MCF 10A (cell line): ENCODE results near the gene TM4SF20. TPM values are rescaled to one million over a fixed set of nuclear protein-coding genes. Genes with fewer than 3 reads are reported as not detected.

Source experiments
- BruUV-seq: library from RNA; stranded (reverse); fragments of 400-500 nt; replicated peaks from 2 replicates; lab custom pipeline; 2021; lab: Mats Ljungman, UMichigan
- CTCF ChIA-PET: fragments of 300-600 bp; sonication (Branson Sonifier 250); formaldehyde crosslinking; extraction: SDS; loops from one replicate; lab custom pipeline; 2021; ENCODE audit warnings: antibody characterized with exemption, inconsistent platforms; lab: Yijun Ruan, JAX
- POLR2A ChIA-PET: fragments of 300-600, 350-650 bp; sonication (Branson Sonifier 250); formaldehyde crosslinking; extraction: SDS; loops from one replicate; lab custom pipeline; 2020; ENCODE audit warnings: antibody characterized with exemption, inconsistent platforms; lab: Yijun Ruan, JAX
- DNase-seq: peaks from one replicate; pipeline ENCODE4 v3.0.0-alpha.2; 2018; ENCODE audit not compliant: unreplicated experiment
- H3K27ac Mint-ChIP-seq: one replicate; pipeline ENCODE4 v1.8.0; 2022; ENCODE audit warnings: mild to moderate bottlenecking, low read depth, mixed read lengths; ENCODE audit not compliant: unreplicated experiment
- H3K27me3 Mint-ChIP-seq: one replicate; pipeline ENCODE4 v1.8.0; 2022; ENCODE audit warnings: mixed read lengths; ENCODE audit not compliant: insufficient read depth, unreplicated experiment
- H3K36me3 Mint-ChIP-seq: one replicate; pipeline ENCODE4 v1.8.0; 2022; ENCODE audit warnings: mild to moderate bottlenecking, moderate library complexity, mixed read lengths; ENCODE audit not compliant: insufficient read depth, unreplicated experiment
- H3K4me1 Mint-ChIP-seq: one replicate; pipeline ENCODE4 v1.8.0; 2022; ENCODE audit warnings: mixed read lengths; ENCODE audit not compliant: insufficient read depth, unreplicated experiment
- H3K4me3 Mint-ChIP-seq: one replicate; pipeline ENCODE4 v1.8.0; 2022; ENCODE audit warnings: mild to moderate bottlenecking, moderate library complexity, mixed read lengths; ENCODE audit not compliant: unreplicated experiment
- H3K9me3 Mint-ChIP-seq: one replicate; pipeline ENCODE4 v1.8.0; 2022; ENCODE audit warnings: mixed read lengths; ENCODE audit not compliant: unreplicated experiment
- intact Hi-C: fragments of 100-400 bp; cut with micrococcal nuclease; formaldehyde crosslinking; loops from 2 replicates; pipeline ENCODE4 v1.14.1; 2022
- total RNA-seq: library from RNA; stranded (reverse); gene quantifications from 2 replicates; pipeline ENCODE4 v1.2.3, GENCODE V29; 2022
- TF ChIP-seq, protein P1 (sequence below): fragments of 200-600 bp; IDR thresholded peaks from one replicate; pipeline ENCODE4 v1.8.0; 2022; ENCODE audit warnings: antibody characterized with exemption, mild to moderate bottlenecking; ENCODE audit not compliant: unreplicated experiment

TM4SF20 gene
- total RNA-seq, 1 experiment from 2014 or later = not detected

DNA sequence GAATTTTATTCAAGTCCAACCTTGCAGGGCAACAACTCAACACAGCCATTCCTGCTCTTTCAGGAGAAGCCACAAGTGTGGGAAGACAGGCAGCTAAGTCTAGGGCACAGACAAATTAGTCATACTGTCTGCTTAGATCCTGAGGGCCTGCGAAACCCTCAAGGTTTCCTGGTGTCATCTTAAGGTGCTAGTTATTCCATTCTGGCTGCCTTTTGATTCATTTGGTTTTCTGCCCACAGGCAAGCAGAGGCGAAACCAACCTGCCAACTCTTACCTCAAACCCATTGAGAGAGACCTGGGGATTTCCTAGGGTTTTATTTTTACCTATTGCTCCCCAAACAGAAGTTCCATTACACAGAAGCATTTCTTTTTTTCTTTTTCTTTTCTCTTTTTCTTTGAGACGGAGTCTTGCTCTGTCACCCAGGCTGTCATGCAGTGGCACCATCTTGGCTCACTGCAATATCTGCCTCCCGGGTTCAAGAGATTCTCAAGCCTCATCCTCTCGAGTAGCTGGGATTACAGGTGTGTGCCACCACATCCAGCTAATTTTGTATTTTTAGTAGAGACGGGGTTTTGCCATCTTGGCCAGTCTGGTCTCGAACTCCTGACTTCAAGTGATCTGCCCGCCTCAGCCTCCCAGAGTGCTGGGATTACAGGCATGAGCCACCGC is 32.3 kb upstream of the TM4SF20 start:
- POLR2A ChIA-PET = interaction anchor here (0.7 to 1.4 kb wide), 4 partner anchors 37 to 109 kb away, joined by 3 to 4 read pairs (median 3); no protein-coding TSS in a partner anchor
- H3K9me3 Mint-ChIP-seq = no peaks in the 10 kb centered on the region

DNA sequence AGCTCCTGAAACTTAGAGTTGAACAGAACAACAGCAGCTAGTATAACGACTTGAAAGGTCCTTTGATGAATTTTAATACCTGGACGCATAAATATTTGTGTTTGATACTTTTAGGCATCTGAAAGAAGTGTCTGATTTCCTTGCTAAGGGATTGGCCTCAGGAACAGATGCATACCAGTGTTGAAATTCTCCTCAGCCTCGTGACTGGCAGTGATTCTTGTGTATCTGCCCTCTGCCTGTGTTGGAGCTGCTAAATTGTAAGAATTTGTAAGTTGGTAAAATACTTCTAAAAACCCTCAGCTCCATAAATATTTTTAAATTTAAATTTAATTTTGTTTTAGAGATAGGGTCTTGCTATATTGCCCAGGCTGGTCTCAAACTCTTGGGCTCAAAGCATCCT is 31.1 kb upstream of the TM4SF20 start:
- peak; percentile 50 for DNase-seq
- Mint-ChIP-seq H3K36me3 (no peaks in the 10 kb centered on the region), H3K9me3 (no peaks in the 10 kb centered on the region), H3K27ac (no peak overlapping the region), H3K4me3 (no peak overlapping the region), H3K4me1 (peaks cover 62% of the 10 kb centered on the region), H3K27me3 (no peaks in the 10 kb centered on the region)
- ChIA-PET POLR2A (interaction anchor here (1.0 to 1.4 kb wide), 3 partner anchors 55 to 110 kb away, joined by 3 to 5 read pairs (median 3); no protein-coding TSS in a partner anchor), CTCF (interaction anchor here (0.6 to 1.5 kb wide), 7 partner anchors 9 to 1866 kb away, joined by 3 to 7 read pairs (median 3); partner anchors contain the start of gene AGFG1)
- no TSS peak for BruUV-seq
- intact Hi-C loops = no loop called here
- TF ChIP-seq, protein P1, sequence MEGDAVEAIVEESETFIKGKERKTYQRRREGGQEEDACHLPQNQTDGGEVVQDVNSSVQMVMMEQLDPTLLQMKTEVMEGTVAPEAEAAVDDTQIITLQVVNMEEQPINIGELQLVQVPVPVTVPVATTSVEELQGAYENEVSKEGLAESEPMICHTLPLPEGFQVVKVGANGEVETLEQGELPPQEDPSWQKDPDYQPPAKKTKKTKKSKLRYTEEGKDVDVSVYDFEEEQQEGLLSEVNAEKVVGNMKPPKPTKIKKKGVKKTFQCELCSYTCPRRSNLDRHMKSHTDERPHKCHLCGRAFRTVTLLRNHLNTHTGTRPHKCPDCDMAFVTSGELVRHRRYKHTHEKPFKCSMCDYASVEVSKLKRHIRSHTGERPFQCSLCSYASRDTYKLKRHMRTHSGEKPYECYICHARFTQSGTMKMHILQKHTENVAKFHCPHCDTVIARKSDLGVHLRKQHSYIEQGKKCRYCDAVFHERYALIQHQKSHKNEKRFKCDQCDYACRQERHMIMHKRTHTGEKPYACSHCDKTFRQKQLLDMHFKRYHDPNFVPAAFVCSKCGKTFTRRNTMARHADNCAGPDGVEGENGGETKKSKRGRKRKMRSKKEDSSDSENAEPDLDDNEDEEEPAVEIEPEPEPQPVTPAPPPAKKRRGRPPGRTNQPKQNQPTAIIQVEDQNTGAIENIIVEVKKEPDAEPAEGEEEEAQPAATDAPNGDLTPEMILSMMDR = no peak

More for the DNA sequence above, 32.3 kb upstream of the TM4SF20 start:
- CTCF ChIA-PET = interaction anchor here (0.6 to 1.5 kb wide), 5 partner anchors 53 to 689 kb away, joined by 3 to 4 read pairs (median 4); no protein-coding TSS in a partner anchor
- H3K4me1 Mint-ChIP-seq = peaks cover 61% of the 10 kb centered on the region
- DNase-seq = peak; percentile 95
- H3K27ac Mint-ChIP-seq = peak overlapping the region; percentile 52
- BruUV-seq = no TSS peak
- TF ChIP-seq, protein P1 = no peak
- H3K4me3 Mint-ChIP-seq = no peak overlapping the region
- no peaks in the 10 kb centered on the region for H3K36me3 Mint-ChIP-seq
- no peaks in the 10 kb centered on the region for H3K27me3 Mint-ChIP-seq
- intact Hi-C loops = no loop called here

DNA sequence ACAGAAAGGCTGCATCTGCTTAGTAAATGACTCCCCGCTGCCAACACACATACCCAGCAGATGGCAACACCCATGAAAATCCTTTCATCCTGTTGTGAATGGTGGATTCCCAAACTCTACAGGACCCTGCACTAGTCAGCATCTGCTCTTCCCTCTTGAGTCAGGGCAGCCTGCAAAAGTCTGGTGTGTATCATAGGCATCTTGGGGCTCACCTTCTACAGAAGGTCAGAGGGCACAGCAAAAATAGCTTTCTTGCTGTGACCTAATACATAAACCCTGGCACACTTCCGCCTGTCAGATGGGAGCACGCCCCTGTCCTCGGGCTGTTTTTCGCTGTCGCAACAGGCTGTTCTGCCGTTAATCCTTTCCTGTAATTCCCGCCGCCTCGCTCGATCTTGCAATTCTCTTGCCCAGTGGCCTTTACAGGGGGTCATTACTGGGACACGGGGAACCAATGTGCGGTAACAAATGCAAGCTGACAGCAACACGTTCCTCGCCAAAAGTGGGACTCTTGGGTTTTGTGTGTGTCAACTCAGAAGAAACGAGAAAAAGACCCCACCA is 28.6 kb upstream of the TM4SF20 start:
- DNase-seq = peak; percentile 98
- H3K9me3 Mint-ChIP-seq = no peaks in the 10 kb centered on the region

More for the DNA sequence above, 28.6 kb upstream of the TM4SF20 start:
- TF ChIP-seq, protein P1 = no peak
- CTCF ChIA-PET = interaction anchor here (0.5 to 4.7 kb wide), 23 partner anchors 11 to 1418 kb away, joined by 3 to 49 read pairs (median 4); partner anchors contain the start of gene AGFG1
- no TSS peak for BruUV-seq
- Mint-ChIP-seq H3K4me1 (peaks cover 52% of the 10 kb centered on the region), H3K27me3 (no peaks in the 10 kb centered on the region), H3K36me3 (no peaks in the 10 kb centered on the region), H3K4me3 (peak overlapping the region; percentile 46), H3K27ac (peak overlapping the region; percentile 38)
- POLR2A ChIA-PET = interaction anchor here (0.5 to 4.5 kb wide), 16 partner anchors 8 to 1192 kb away, joined by 3 to 42 read pairs (median 4); partner anchors contain the start of gene TM4SF20
- intact Hi-C loops = loop anchor here (2.0 to 10.0 kb wide), 5 partner anchors 41 to 1250 kb away; partner anchors contain the start of gene AGFG1
